Kidney tubule cell (primary cell): ENCODE measurements around the gene RAP2B.

ENCODE experiments used
- DNase-seq: peaks from one replicate; pipeline ENCODE4 v3.0.0-alpha.2; 2018; ENCODE audit warnings: low spot score

The RAP2B gene

DNA sequence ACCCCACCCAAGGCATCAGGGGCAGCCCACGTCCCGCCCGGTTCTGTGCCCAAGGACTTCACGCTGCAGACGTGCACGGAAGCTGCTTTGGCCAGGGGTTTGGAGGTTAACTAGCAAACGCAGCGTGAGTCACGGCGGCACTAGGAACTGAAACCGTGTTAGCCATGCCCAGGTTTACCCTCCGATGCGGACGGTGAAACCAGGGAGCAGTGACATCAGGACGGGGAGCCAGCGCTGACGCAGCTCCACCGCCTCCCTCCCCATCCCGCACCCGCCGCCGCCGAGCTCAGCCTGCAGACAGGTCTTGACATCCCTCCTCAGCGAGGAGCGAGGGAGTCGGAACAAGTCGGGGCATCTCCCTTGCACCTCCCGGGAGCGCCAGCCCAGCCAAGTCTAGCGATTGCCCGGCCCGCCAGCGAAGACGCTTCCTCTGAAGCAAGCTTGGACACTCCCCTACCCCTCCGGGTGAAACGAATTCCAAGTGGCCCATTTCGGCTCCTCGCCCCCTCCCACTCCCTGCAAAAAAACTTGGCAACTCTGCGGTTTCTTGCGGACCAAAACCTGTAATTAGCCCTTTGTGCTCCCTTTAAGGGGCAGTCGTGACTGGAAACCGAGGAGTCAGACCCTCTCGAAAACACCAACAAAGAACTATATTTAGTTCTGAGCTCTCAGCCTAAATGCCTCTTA lies 1.4 kb upstream of the RAP2B start:
- peak; percentile 98 for DNase-seq

DNA sequence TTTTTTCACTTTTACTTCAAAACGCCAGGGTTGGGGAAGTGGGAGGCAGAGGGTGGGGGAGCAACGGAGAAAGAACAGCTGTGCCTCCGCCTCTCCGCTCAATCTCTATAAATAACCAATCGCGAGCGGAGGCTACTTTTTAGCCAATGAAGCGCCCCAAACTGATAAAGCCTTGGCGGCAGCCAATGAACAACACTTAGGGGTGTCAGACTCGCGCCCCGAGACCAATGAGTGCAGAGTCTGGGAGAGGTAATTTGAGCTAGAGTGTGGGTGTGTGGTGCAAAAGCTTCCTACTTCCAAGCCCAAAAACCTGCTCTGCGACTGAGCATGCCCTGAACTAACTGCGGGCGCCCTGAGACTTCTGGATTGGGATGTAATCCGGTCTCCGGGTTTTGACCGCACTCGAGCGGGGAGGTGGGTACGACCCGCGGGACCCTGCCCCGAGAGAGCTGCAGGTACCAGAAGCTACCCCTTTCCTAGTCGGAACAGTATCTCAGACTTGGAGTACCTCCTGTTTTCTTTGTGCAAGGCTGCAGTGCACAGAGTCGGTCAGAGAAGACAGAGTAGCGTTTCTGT lies 800 bp upstream of the RAP2B start:
- DNase-seq = peak; percentile 100

DNA sequence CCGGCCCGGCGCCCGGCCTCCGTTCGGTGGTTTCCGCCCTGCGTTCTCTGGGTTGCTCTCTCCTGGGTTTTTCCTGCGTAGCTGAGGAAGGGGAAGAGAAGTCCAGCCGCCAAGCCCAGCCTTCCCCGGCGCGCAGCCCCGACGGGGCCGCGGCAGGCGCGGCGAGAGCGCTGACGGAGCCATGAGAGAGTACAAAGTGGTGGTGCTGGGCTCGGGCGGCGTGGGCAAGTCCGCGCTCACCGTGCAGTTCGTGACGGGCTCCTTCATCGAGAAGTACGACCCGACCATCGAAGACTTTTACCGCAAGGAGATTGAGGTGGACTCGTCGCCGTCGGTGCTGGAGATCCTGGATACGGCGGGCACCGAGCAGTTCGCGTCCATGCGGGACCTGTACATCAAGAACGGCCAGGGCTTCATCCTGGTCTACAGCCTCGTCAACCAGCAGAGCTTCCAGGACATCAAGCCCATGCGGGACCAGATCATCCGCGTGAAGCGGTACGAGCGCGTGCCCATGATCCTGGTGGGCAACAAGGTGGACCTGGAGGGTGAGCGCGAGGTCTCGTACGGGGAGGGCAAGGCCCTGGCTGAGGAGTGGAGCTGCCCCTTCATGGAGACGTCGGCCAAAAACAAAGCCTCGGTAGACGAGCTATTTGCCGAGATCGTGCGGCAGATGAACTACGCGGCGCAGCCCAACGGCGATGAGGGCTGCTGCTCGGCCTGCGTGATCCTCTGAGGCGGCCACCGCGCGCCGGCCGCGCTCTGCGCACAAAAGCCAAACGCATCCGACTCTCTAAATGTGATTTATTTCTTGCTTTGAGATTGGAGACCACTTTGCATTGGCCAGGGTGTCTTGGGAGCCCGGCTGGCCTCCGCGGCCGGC lies 727 bp downstream of the RAP2B start:
- peak; percentile 44 for DNase-seq

DNA sequence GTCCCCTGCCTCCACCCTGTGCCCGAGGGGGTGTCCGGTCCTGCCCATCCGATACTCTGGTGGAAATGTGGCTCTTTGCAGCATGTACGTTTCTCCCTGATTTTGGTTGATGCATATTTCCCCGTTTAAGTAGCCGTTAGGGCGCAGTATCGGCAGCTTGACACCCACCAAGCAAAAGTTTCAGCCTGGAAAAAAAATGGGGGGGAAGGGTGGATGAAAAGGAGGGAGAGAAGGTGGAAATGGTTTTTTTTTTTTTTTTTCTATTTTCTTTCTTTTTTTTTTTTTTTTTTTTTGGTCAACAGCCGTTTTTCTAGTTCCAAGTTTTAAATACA lies 1.3 kb downstream of the RAP2B start:
- peak; percentile 53 for DNase-seq

DNA sequence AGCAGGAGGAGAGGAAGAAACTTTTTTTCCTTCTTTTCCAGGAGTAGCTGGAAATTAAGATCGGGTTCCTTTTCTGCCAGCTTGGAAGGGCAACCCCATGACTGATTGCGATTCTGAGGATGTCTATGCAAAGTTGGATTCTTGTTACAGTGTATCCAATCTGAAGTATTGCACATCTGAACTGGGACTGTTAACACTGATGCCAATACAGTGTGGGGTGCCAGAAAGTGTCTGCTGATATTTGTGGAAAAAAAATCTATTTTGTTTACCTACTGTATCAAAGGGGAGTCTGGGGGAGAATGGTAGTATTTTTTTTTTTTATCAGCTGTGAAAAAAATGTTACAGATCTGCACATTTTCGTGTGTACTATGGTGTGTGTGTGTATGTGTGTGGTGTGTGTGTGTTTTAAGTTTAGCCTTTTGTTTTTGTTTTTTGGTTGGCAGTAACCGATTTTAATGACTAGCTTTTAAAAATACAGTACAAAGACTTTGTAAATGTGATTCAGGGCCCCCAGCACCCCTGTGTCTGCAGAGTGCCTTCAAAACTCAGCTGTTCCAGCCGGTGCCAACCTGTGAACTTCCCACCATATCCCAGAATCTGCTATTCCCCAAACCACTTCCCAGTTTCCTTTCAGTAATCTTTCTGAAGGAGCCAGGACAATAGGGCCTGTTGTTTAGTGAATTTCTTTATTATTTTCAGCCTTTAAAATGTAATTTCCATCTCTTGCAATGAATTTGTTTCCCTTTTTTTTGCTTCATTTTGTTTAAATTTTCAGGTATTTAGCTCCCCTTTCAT lies 1.9 kb downstream of the RAP2B start:
- DNase-seq = no peak

DNA sequence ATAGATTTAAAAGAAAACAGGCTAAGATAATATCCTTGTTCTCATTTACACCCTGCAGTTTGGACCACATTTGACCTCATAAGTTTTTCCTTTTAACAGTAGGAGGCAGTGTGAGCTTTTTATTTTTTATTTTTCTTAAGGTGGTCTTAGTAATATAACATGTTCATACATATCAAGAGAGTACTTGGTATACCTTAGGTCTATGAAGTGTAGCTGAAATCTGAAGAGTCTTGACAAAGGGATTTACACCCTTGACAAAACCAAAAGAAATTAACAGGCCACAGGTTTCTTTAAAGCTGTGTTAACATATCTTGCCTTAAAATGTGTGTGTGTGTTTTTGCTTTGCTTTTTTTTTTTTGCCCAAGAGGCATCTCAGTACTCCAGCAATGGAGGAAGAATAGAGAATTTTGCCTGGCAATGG lies 3.2 kb downstream of the RAP2B start:
- DNase-seq = peak; percentile 31

DNA sequence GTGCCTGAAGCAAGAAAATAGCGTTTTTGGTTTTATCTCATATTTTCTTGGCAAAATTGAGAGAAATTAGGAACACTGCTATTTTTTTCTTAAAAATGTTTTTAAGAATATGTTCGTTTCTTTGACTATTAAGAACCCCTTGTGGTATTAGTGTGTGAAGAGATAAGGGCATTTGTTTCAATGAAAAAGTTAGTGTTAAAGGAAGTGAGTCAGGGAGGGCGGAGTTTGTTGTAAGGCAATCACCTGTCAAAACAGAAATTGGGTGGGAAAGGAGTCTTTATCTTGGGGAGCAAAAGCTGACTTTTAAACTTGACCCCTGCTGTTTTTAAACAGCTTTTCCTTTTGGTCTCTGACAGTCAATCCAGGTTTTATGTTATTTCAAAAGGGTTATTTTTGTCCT lies 4.2 kb downstream of the RAP2B start:
- peak; percentile 33 for DNase-seq

DNA sequence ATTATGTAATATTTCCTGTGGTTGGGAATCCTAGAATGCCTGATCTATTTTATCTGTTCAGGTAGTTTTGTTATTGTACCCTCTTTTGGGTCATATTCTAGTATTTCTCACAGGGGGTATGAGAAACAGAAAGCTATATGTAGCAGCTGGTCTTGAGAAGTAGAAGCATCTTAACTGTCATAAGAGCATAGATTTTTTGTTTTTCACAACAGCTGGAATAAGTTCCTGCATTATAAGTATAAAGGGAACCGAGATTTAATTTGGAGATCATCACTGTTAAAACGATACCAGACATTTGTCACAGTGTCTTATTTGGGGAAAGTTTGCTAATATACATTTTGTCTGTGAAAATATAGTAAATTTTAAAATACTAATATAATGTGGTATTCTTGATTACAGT lies 4.8 kb downstream of the RAP2B start:
- DNase-seq = no peak

DNA sequence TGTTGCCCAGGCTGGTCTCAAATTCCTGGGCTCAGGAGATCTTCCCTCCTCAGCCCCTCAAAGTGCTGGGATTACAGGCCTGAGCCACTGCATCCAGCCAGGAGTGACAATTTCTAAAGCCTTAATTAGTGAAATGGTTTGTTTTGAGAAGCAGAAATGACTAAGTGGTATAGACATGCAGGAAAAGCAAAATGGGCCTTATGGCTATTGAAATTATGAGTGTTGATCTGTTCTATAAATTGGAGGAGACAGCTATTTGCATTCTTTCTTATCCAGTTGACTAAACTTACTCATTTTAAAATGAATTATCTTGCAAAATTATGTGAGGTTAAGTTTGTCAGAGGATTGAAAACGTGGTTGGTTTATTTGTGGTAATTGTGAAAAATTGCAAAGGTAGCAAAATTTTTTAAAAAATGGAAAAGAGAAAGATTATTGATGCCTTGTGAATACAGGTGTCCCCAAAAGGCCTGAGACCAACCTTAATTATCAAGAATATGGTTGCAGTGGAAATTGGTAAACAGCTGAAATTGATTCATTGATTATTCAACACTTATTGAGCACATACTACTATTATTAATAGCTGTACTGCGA lies 7.9 kb downstream of the RAP2B start:
- DNase-seq = no peak

DNA sequence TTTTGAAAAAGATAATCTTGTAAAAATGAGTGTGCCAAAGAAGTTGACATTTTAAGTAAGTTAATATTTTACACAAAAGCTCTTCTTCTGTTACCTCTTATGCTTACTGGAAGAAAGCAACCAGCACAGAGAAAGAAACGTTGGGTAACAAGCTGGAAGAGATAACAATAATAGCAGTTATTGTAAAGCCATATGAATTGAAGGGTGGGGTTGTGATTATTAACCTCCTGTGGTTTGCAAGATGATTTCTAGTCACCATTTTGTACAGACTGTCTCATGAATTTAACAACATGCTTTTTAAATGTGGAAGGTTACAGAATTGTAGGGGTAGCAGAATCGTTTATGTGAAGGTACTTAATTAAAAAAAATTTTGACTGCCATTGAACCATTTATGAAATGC lies 9.2 kb downstream of the RAP2B start:
- no peak for DNase-seq

DNA sequence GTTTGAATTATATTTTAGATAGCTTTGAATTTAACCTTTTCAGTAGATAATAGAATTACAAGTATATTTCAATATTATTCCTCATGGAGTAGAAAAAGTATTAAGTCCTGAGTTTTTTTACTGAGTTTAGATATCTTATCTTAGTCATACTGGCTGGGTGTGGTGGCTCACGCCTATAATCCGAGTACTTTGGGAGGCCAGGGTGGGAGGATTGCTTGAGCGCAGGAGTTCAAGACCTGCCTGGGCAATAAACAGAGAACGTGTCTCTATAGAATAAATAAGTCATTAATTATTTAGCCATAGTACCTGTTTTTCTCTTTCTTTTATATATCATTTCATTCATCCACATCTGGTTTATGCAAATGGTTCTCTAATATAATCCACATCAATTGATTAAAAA lies 9.9 kb downstream of the RAP2B start:
- no peak for DNase-seq

DNA sequence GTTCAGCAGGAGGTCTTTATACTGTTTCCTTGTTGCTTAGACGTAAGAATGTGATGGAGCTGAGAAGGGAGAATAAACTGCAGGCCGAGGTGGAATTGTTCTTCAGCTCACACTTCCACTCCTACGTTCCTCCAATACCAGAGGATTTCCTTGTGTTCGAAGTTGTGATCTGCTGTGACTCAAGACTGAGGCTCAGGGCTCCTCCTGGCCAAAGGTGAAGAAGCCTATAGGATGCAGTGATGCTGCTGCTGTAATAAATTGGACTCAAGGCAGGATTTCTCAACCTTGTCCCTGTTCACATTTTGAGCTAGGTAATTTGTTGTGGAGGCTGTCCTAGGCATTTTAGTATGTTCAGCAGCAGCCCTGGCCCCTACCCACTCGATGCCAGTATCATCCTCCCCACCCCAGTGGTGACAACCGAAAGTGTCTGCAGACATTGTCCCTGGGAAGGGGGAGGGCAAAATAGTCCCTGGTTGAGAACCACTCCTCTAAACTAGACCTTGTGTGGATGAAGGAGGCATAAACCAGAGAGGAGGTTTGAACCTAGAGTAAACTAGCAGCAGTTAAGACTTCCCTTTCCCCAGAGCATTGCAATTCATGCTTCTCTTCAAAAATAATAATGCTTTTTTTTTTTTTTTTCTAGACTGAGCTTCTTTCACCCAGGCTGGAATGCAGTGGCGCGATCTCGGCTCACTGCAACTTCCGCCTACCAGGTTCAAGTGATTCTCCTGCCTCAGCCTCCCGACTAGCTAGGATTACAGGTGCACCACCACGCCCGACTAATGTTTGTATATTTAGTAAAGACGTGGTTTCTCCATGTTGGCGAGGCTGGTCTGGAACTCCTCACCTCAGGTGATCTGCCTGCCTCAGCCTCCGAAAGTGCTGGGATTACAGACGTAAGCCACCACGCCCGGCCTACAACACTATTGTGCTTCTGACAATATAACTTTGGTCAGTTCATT lies 11.1 kb downstream of the RAP2B start:
- DNase-seq = peak; percentile 1

DNA sequence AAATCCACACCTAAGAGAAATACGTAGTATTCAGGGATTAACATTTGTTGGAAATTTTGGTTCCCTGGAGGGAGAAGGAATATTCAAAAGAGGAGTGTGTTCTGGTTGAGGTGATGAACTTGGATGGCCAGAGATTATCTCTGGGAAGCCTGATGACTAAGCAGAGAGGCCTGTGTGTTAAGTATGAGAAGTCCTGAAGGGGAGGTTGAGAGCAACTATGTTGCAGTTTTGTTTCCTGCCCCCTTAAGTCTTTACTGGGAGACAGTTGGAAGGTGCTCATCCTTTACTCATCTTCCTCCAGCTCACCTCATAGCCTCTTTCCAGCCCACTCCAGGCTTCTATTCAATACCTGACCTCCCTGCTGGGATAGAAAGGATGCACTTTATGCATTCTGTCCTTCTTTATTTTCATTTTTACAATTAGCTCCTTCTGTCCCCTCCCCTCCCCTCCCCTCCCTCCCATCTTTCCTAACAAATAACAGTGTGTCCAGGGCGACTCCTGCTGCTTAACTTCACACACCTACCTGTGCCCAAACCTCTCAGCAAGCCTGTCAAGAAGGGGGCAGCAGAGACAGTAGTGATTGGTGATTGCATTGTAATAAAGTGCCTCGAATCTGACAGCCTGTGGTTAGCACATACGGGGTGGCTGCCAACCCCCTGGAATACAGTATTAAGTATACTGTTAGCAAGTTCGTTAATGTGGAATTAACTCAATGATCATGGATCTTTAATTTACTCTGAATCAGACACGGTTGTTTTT lies 11.9 kb downstream of the RAP2B start:
- DNase-seq = peak; percentile 71

DNA sequence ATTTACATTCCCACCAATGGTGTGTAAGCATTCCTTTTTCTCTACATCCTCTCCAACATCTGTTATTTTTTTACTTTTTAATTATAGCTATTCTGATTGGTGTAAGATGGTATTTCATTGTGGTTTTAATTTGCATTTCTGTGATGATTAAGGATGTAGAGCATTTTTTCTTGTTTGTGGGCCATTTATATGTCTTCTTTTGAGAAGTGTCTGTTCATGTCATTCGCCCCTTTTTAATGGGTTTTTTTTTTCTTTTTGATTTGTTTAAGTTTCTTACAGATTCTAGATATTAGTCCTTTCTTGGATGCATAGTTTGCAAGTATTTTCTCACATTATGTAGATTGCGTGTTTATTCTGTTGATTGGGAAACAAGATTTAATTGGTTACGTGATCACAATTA lies 14.2 kb downstream of the RAP2B start:
- DNase-seq = no peak

DNA sequence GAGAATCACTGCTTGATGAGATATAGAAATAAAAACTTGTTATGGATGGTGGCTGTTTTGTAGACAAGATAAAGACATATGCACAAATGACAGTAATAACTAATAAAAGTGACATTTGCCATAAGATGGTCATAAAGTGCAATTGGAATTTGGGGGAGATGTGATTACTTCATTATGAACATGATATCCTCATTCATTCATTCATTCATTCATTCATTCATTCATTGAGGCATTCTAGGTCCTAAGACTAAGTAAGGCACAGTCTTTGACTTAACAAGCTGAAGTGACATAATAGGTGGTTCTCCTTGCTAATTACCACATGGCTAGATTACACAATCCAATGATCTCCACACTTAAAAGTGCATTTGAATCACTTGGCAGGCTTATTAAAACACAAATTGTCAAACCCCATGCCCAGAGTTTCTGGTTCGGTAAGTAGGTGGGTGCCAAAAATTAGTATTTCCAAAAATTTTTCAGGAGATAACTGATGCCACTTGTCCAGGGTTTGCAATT lies 18.9 kb downstream of the RAP2B start:
- DNase-seq = no peak

DNA sequence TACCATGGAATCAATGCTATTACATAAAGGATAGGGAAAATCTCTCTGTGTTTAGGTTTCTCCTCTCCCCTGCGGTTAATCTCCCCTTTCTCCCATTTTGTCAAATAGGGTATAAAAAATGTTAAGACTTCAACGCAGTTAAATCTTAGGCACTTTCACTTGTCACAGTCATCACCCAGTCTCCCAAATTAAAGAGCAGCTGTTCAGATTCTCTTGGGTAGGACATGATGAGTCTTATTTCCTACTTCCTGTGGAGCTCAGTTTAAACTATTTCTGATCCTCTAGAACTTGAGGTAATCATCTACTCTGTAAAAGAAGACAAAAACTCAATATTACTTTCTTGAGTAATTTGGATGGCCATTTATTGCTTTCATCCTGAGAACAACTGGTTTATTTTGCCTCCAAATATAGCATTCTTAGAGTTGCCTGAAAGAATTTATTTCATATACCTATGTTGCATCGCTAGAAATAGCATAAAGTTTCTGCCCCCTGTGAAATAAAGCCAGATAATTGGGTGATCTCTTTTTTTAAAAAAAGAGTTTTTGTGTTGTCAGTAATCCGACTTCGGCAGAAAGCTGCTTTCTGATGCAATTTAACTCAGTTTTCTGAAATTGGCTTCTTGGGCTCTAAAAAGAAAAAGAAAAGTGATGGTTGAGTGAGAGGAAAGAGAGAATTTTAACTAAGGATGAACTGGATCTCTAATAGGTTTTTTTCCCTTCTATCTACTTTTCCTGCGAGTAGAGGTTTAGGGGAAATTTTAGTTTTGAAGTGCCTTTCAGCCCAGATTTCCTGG lies 20.7 kb downstream of the RAP2B start:
- DNase-seq = no peak

DNA sequence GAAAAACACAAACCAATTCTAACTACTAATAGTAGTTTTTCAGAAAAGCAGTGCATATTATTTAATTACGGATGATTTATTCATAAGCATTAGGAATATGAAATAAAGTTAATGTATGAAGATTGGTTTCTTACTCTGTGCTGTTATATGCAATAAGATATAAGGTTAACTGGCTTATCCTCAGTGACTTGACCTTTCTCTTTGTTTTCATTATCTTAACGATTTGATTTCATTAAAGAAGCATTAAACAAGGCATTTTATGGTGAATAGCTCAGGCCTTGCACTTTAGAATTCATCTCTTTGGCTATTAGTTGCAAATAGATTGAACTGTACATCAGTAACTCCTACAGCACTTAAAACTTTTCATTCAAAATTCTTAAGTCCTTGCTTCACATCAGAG lies 28.9 kb downstream of the RAP2B start:
- no peak for DNase-seq

DNA sequence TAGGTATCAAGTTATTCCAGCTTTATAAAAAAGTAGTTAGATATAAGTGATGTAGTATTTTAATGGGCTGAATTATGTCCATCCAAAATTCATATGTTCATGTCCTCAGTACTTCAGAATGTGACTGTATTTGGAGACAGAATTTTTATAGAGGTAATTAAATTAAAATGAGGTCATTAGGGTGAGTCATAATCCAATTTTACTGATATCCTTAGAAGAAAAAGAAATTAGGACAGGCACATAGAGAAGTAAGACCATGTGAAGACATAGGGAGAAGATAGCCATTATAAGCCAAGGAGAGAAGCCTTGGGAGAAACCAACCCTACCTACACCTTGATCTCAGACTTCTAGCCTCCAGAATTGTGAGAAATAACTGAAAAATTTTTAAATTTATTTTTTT lies 30.3 kb downstream of the RAP2B start:
- no peak for DNase-seq
